GM12864 (cell line): ENCODE measurements around the gene SLC38A5.
A peak's percentile ranks its signal among the peaks of the same experiment; 100 is the strongest.

ENCODE experiments used
- DNase-seq: peaks from one replicate; pipeline ENCODE4 v3.0.0-alpha.2; 2011; ENCODE audit warnings: low read depth
- H3K4me3 ChIP-seq: 2 replicates; pipeline ENCODE4 v1.5.1; 2011; ENCODE audit warnings: mild to moderate bottlenecking, low read depth, low read length, control low read depth
- CTCF ChIP-seq: IDR thresholded peaks from 2 replicates; pipeline ENCODE4 v1.5.1; 2011; ENCODE audit warnings: low read depth, mild to moderate bottlenecking, moderate library complexity, low read length, control low read depth, inconsistent platforms; ENCODE audit errors: missing control alignments

The SLC38A5 gene

GRCh38 chrX:48513670-48514069 is 43.6 kb upstream of the SLC38A5 start:
- TF ChIP-seq CTCF, result no peak
- DNase-seq, result no peak
- H3K4me3 ChIP-seq, result no peak overlapping the region

GRCh38 chrX:48512371-48512935 is 42.4 kb upstream of the SLC38A5 start:
- DNase-seq, result no peak
- H3K4me3 ChIP-seq, result no peak overlapping the region
- TF ChIP-seq CTCF, result no peak

- TF ChIP-seq CTCF, result peak; percentile 13
- DNase-seq, result no peak
- no peak overlapping the region for H3K4me3 ChIP-seq
These were observed 41.5 kb upstream of the SLC38A5 start for GRCh38 chrX:48511560-48511959.

- no peak for TF ChIP-seq CTCF
- DNase-seq, result no peak
- H3K4me3 ChIP-seq, result peak overlapping the region; percentile 82
These were observed 39.6 kb upstream of the SLC38A5 start for GRCh38 chrX:48509619-48510018.

GRCh38 chrX:48509245-48509590 is 39.2 kb upstream of the SLC38A5 start:
- no peak for DNase-seq
- no peak for TF ChIP-seq CTCF
- H3K4me3 ChIP-seq, result peak overlapping the region; percentile 82

- TF ChIP-seq CTCF, result no peak
- peak within 1 kb of the TSS; percentile 82 for H3K4me3 ChIP-seq
- peak; percentile 39 for DNase-seq
These were observed 38.6 kb upstream of the SLC38A5 start, which contains the start of gene PORCN for GRCh38 chrX:48508400-48509244. Gene PORCN (plus strand): TSS chrX:48508992. CDS start chrX:48509821, 829 bp downstream.

GRCh38 chrX:48507246-48507645 is 37.2 kb upstream of the SLC38A5 start:
- H3K4me3 ChIP-seq, result no peak overlapping the region
- no peak for DNase-seq
- TF ChIP-seq CTCF, result no peak
